Panc1 (cell line): ENCODE data around the gene TRIM15. TPM values are rescaled to one million over a fixed set of nuclear protein-coding genes. Genes with fewer than 3 reads are reported as not detected.

Source experiments
- ATAC-seq: fragments of 200-7000 bp; cut with Tn5 transposase; 2 replicates; pipeline ENCODE4 v1.9.1; 2020; ENCODE audit warnings: mild to moderate bottlenecking, moderate library complexity
- BruUV-seq: library from RNA; stranded (reverse); fragments of 400-500 nt; replicated peaks from 2 replicates; lab custom pipeline; 2021; lab: Mats Ljungman, UMichigan
- CTCF ChIA-PET: fragments of 300-600 bp; sonication (Branson Sonifier 250); formaldehyde crosslinking; loops from one replicate; lab custom pipeline; 2022; ENCODE audit warnings: antibody characterized with exemption; lab: Charles Lee
- POLR2A ChIA-PET: fragments of 300-600 bp; sonication (Branson Sonifier 250); formaldehyde crosslinking; loops from one replicate; lab custom pipeline; 2022; ENCODE audit warnings: antibody characterized with exemption; lab: Charles Lee
- DNase-seq: peaks from one replicate; pipeline ENCODE4 v3.0.0-alpha.2; 2010; ENCODE audit warnings: low read depth, low spot score
- H3K27ac ChIP-seq: 2 replicates; pipeline ENCODE4 v1.5.1; 2011; ENCODE audit warnings: mild to moderate bottlenecking, low read length, inconsistent platforms
- H3K27me3 ChIP-seq: fragments of 200-500 bp; sonication (Bioruptor generic); 2 replicates; pipeline ENCODE4 v1.6.0; 2014; ENCODE audit warnings: low read length, inconsistent platforms; ENCODE audit not compliant: control insufficient read depth, insufficient read depth
- H3K36me3 ChIP-seq: fragments of 200-500 bp; sonication (Bioruptor generic); 2 replicates; pipeline ENCODE4 v1.5.1; 2014; ENCODE audit warnings: inconsistent platforms, mild to moderate bottlenecking, low read length, moderate library complexity; ENCODE audit not compliant: control insufficient read depth, insufficient read depth
- H3K4me1 ChIP-seq: 2 replicates; pipeline ENCODE4 v1.5.1; 2011; ENCODE audit warnings: inconsistent platforms, mild to moderate bottlenecking, low read length, moderate library complexity; ENCODE audit not compliant: control insufficient read depth, insufficient read depth
- H3K4me3 ChIP-seq, 2 experiments: 2 replicates each; pipeline ENCODE4 v1.5.1; 2011 to 2012; ENCODE audit warnings: low read depth in 2 of 2, low read length in 2 of 2, mild to moderate bottlenecking in 2 of 2, inconsistent platforms in 1 of 2, moderate library complexity in 1 of 2
- H3K9me3 ChIP-seq: fragments of 200-500 bp; sonication (Bioruptor generic); 2 replicates; pipeline ENCODE4 v1.5.1; 2014; ENCODE audit warnings: low read depth, mild to moderate bottlenecking, inconsistent platforms, low read length, moderate library complexity; ENCODE audit not compliant: control insufficient read depth, insufficient read depth
- POLR2AphosphoS5 ChIP-seq: IDR thresholded peaks from 2 replicates; pipeline ENCODE4 v1.6.1; 2012; ENCODE audit warnings: mild to moderate bottlenecking, low read depth, low read length, moderate library complexity
- SIN3A ChIP-seq: IDR thresholded peaks from 2 replicates; pipeline ENCODE4 v1.6.1; 2012; ENCODE audit warnings: low read depth, mild to moderate bottlenecking, low read length, moderate library complexity, borderline replicate concordance; ENCODE audit not compliant: insufficient read depth
- TCF7L2 ChIP-seq: IDR thresholded peaks from 2 replicates; pipeline ENCODE4 v1.6.1; 2011; ENCODE audit warnings: mild to moderate bottlenecking, low read depth, low read length, inconsistent platforms
- in situ Hi-C: cut with HindIII; loops from 2 replicates; pipeline ENCODE4 v1.10.0; 2016; ENCODE audit warnings: low sequenced_read_pairs, low pct_unique_long_range_greater_than_20kb
- intact Hi-C: fragments of 100-400 bp; cut with micrococcal nuclease; formaldehyde crosslinking; loops from one replicate; pipeline ENCODE4 v1.10.0; 2022; ENCODE audit not compliant: unreplicated experiment
- total RNA-seq: library from RNA; stranded (reverse); gene quantifications from one replicate; pipeline ENCODE4 v1.2.1, GENCODE V29; 2021; ENCODE audit not compliant: unreplicated experiment
- TF ChIP-seq, protein P1 (sequence below): fragments of 450-650 bp; IDR thresholded peaks from 2 replicates; pipeline ENCODE4 v1.5.1; 2017; ENCODE audit warnings: mild to moderate bottlenecking
- TF ChIP-seq, protein P2 (sequence below), 2 experiments: IDR thresholded peaks; 2 replicates each; pipeline ENCODE4 v1.6.1; 2011 to 2012; ENCODE audit warnings: low read depth in 2 of 2, control low read depth in 1 of 2, low read length in 1 of 2, mild to moderate bottlenecking in 1 of 2, moderate library complexity in 1 of 2; ENCODE audit not compliant: insufficient read depth in 1 of 2

The TRIM15 gene
- total RNA-seq, 1 experiment from 2014 or later, result 0.13 TPM

- intact Hi-C loops, result no loop called here
Measured at GRCh38 chr6:30180145-30180544, 16.8 kb downstream of the TRIM15 start.

GRCh38 chr6:30184417-30185031, 21.2 kb downstream of the TRIM15 start:
- peaks cover 6% of the 10 kb centered on the region for H3K36me3 ChIP-seq
- peaks cover 7% of the 10 kb centered on the region for H3K9me3 ChIP-seq
- no peaks in the 10 kb centered on the region for H3K27me3 ChIP-seq
- intact Hi-C loops (no loop called here), in situ Hi-C loops (no loop called here)
- ChIA-PET CTCF (no interaction called here), POLR2A (no interaction called here)
- ATAC-seq (0 out of 2 replicates have a peak, but pooled peaks have one; percentile 31), DNase-seq (no peak)
- BruUV-seq, result no TSS peak
- no peak overlapping the region for H3K27ac ChIP-seq
- no peak overlapping the region for H3K4me3 ChIP-seq
- TF ChIP-seq POLR2AphosphoS5, result peak; percentile 17; the same call in 1 of the 2 replicates
- TF ChIP-seq, protein P1, sequence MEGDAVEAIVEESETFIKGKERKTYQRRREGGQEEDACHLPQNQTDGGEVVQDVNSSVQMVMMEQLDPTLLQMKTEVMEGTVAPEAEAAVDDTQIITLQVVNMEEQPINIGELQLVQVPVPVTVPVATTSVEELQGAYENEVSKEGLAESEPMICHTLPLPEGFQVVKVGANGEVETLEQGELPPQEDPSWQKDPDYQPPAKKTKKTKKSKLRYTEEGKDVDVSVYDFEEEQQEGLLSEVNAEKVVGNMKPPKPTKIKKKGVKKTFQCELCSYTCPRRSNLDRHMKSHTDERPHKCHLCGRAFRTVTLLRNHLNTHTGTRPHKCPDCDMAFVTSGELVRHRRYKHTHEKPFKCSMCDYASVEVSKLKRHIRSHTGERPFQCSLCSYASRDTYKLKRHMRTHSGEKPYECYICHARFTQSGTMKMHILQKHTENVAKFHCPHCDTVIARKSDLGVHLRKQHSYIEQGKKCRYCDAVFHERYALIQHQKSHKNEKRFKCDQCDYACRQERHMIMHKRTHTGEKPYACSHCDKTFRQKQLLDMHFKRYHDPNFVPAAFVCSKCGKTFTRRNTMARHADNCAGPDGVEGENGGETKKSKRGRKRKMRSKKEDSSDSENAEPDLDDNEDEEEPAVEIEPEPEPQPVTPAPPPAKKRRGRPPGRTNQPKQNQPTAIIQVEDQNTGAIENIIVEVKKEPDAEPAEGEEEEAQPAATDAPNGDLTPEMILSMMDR, result no peak
- no peaks in the 10 kb centered on the region for H3K4me1 ChIP-seq

More at GRCh38 chr6:30180145-30180544, 16.8 kb downstream of the TRIM15 start:
- in situ Hi-C loops, result no loop called here
- no peak for TF ChIP-seq SIN3A
- no TSS peak for BruUV-seq
- CTCF ChIA-PET, result no interaction called here
- POLR2A ChIA-PET, result no interaction called here
- H3K36me3 ChIP-seq, result no peaks in the 10 kb centered on the region
- ATAC-seq, result no peak
- peaks cover 11% of the 10 kb centered on the region; the same call in 1 of the 2 replicates for H3K27me3 ChIP-seq
- no peaks in the 10 kb centered on the region for H3K4me1 ChIP-seq
- no peak overlapping the region for H3K27ac ChIP-seq
- DNase-seq, result no peak
- peaks cover 10% of the 10 kb centered on the region for H3K9me3 ChIP-seq
- H3K4me3 ChIP-seq, result no peak overlapping the region

DNA sequence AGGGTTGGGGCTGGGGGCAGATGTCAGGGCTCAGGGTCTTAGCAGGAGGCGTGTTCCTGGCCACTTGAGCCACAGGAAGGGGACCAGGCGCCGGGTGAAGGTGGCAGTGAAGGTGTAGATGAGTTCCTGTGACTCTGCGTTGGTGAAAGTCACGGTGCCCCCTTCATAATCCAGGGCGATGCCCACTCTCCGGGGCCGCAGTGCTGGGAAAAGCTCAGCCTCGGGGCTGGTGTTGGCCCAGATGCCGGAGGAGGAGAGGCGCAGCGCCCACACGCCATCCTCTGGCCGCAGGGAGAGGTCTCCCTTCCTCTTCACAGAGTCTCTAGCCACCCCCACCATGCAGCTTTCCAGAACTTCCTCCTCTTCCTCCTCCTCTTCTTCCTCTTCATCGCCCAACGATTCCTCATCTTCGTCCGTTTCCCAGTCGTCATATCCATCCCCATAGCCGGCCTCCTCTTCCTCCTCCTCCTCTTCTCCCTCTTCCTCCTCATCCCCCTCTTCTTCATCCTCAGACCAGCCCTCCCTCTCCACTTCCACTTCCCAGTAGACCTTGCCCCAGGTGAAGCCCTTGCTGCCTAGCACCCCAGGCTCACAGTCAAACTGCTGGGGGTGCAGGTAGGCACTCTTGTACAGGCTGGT, 22.6 kb downstream of the TRIM15 start:
- in situ Hi-C loops, result no loop called here
- intact Hi-C loops, result no loop called here
- ChIA-PET CTCF (no interaction called here), POLR2A (no interaction called here)
- H3K27ac ChIP-seq, result no peak overlapping the region
- no peak for ATAC-seq
- no peaks in the 10 kb centered on the region for H3K4me1 ChIP-seq
- H3K36me3 ChIP-seq, result peaks cover 6% of the 10 kb centered on the region
- no peaks in the 10 kb centered on the region for H3K27me3 ChIP-seq
- H3K9me3 ChIP-seq, result no peaks in the 10 kb centered on the region
- TSS peak; percentile 87 for BruUV-seq
- TF ChIP-seq TCF7L2, result no peak
- TF ChIP-seq, protein P1, result no peak
- TF ChIP-seq POLR2AphosphoS5, result no peak
- TF ChIP-seq SIN3A, result no peak
- TF ChIP-seq, protein P2, sequence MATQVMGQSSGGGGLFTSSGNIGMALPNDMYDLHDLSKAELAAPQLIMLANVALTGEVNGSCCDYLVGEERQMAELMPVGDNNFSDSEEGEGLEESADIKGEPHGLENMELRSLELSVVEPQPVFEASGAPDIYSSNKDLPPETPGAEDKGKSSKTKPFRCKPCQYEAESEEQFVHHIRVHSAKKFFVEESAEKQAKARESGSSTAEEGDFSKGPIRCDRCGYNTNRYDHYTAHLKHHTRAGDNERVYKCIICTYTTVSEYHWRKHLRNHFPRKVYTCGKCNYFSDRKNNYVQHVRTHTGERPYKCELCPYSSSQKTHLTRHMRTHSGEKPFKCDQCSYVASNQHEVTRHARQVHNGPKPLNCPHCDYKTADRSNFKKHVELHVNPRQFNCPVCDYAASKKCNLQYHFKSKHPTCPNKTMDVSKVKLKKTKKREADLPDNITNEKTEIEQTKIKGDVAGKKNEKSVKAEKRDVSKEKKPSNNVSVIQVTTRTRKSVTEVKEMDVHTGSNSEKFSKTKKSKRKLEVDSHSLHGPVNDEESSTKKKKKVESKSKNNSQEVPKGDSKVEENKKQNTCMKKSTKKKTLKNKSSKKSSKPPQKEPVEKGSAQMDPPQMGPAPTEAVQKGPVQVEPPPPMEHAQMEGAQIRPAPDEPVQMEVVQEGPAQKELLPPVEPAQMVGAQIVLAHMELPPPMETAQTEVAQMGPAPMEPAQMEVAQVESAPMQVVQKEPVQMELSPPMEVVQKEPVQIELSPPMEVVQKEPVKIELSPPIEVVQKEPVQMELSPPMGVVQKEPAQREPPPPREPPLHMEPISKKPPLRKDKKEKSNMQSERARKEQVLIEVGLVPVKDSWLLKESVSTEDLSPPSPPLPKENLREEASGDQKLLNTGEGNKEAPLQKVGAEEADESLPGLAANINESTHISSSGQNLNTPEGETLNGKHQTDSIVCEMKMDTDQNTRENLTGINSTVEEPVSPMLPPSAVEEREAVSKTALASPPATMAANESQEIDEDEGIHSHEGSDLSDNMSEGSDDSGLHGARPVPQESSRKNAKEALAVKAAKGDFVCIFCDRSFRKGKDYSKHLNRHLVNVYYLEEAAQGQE (IDR thresholded peaks at IDR 0.05; ENCODE audit: insufficient read depth in 1 of 2, low read depth in 2 of 2, low read length in 1 of 2), result no peak
- no peak overlapping the region for H3K4me3 ChIP-seq
- no peak for DNase-seq
